DMS 273 (cell line): ENCODE results near the gene S100A14.

Source experiments
- DNase-seq: peaks from one replicate; lab custom pipeline; 2025; ENCODE audit not compliant: unreplicated experiment; lab: John Stamatoyannopoulos, UW

The S100A14 gene

GRCh38 chr1:153566414-153567371 is 49.4 kb downstream of the S100A14 start:
- peak; percentile 99 for DNase-seq

GRCh38 chr1:153565529-153566374 is 50.4 kb downstream of the S100A14 start, which contains the start of gene S100A2:
TSS of gene S100A2 (minus strand) at chr1:153565844. CDS start at chr1:153563877, 1,967 bp downstream.
- peak; percentile 92 for DNase-seq
